GM12878 (cell line): ENCODE measurements around the gene AOPEP. TPM values are rescaled to one million over a fixed set of nuclear protein-coding genes. Genes with fewer than 3 reads are reported as not detected.

Experiments used
- ATAC-seq: fragments of 200-7000 bp; cut with Tn5 transposase; 3 replicates; pipeline ENCODE4 v1.9.1; 2020; ENCODE audit warnings: mild to moderate bottlenecking, moderate library complexity
- BruUV-seq: library from RNA; stranded (reverse); fragments of 400-500 nt; replicated peaks from 2 replicates; lab custom pipeline; 2021; lab: Mats Ljungman, UMichigan
- CTCF ChIA-PET: fragments of 300-600 bp; sonication (Branson Sonifier 250); formaldehyde crosslinking; extraction: SDS; loops from one replicate; lab custom pipeline; 2021; ENCODE audit warnings: inconsistent platforms; lab: Yijun Ruan, JAX
- POLR2A ChIA-PET: fragments of 350-600 bp; formaldehyde crosslinking; extraction: SDS; loops from one replicate; lab custom pipeline; 2021; ENCODE audit warnings: inconsistent platforms; lab: Charles Lee
- RAD21 ChIA-PET: fragments of 300-600 bp; sonication (Branson Sonifier 250); formaldehyde crosslinking; loops from one replicate; lab custom pipeline; 2023; ENCODE audit warnings: antibody characterized with exemption; ENCODE audit not compliant: unreplicated experiment; lab: Charles Lee
- SMC1A ChIA-PET: fragments of 300-600 bp; sonication (Branson Sonifier 250); formaldehyde crosslinking; loops from one replicate; lab custom pipeline; 2023; ENCODE audit not compliant: unreplicated experiment, uncharacterized antibody; lab: Charles Lee
- DNase-seq: peaks from one replicate; pipeline ENCODE4 v3.0.0-alpha.2; 2011; ENCODE audit warnings: low read depth, low spot score
- FAIRE-seq: peaks from 3 replicates; lab custom pipeline; 2011; peaks lifted over from hg19 to GRCh38; lab: Jason Lieb, UNC
- H2AFZ ChIP-seq: 2 replicates; pipeline ENCODE4 v1.6.0; 2011; ENCODE audit warnings: low read depth, low read length, control low read depth; ENCODE audit not compliant: control insufficient read depth
- H3K27ac ChIP-seq: 2 replicates; pipeline ENCODE4 v1.5.1; 2011; ENCODE audit warnings: control low read depth; ENCODE audit not compliant: control insufficient read depth, insufficient read depth
- H3K27me3 ChIP-seq, 2 experiments: replicated peaks in 1 of 2; 2 replicates each; pipeline versions ENCODE4 v1.6.0 to v1.6.1; 2011; ENCODE audit warnings: low read length in 1 of 2; ENCODE audit not compliant: control insufficient read depth in 2 of 2, insufficient read depth in 2 of 2
- H3K36me3 ChIP-seq, 2 experiments: 2 replicates each; pipeline ENCODE4 v1.5.1; 2011; ENCODE audit warnings: low read length in 1 of 2; ENCODE audit not compliant: control insufficient read depth in 2 of 2, insufficient read depth in 2 of 2
- H3K4me1 ChIP-seq: 2 replicates; pipeline ENCODE4 v1.6.1; 2011; ENCODE audit warnings: mild to moderate bottlenecking, low read length, moderate library complexity, mixed read lengths; ENCODE audit not compliant: control insufficient read depth, insufficient read depth
- H3K4me2 ChIP-seq: 2 replicates; pipeline ENCODE4 v1.6.0; 2011; ENCODE audit warnings: control low read depth; ENCODE audit not compliant: control insufficient read depth, insufficient read depth
- H3K4me3 ChIP-seq: fragments of 200-600 bp; sonication (generic); 2 replicates; pipeline ENCODE4 v1.5.1; 2016
- H3K79me2 ChIP-seq: 2 replicates; pipeline ENCODE4 v1.6.0; 2011; ENCODE audit warnings: low read length; ENCODE audit not compliant: control insufficient read depth, insufficient read depth
- H3K9ac ChIP-seq: 2 replicates; pipeline ENCODE4 v1.8.0; 2011; ENCODE audit warnings: low read length, control low read depth, mixed read lengths; ENCODE audit not compliant: control insufficient read depth, insufficient read depth
- H3K9me3 ChIP-seq: replicated peaks from 3 replicates; pipeline ENCODE4 v1.5.1; 2011; ENCODE audit warnings: mild to moderate bottlenecking, low read length; ENCODE audit not compliant: control insufficient read depth, insufficient read depth
- H4K20me1 ChIP-seq: 2 replicates; pipeline ENCODE4 v1.6.0; 2011; ENCODE audit not compliant: control insufficient read depth, insufficient read depth
- EGR1 ChIP-seq, 2 experiments: IDR thresholded peaks; 1 replicate in 1 of 2; 2 replicates in 1 of 2; pipeline ENCODE4 v1.6.1; 2011 to 2012; ENCODE audit warnings: low read depth in 2 of 2, low read length in 2 of 2, borderline replicate concordance in 1 of 2, mild to moderate bottlenecking in 1 of 2, moderate library complexity in 1 of 2
- GABPA ChIP-seq: IDR thresholded peaks from 2 replicates; pipeline ENCODE4 v1.6.1; 2014; ENCODE audit warnings: antibody characterized with exemption, low read depth, mild to moderate bottlenecking, inconsistent platforms
- NR2F1 ChIP-seq: fragments of 450-650 bp; conservative IDR thresholded peaks from 2 replicates; pipeline ENCODE4 v1.6.1; 2017; ENCODE audit warnings: mild to moderate bottlenecking
- NRF1 ChIP-seq: conservative IDR thresholded peaks from 2 replicates; pipeline ENCODE4 v1.6.1; 2011; ENCODE audit warnings: mild to moderate bottlenecking, low read depth, low read length, improper control_type of control experiment
- RELB ChIP-seq: fragments of 450-650 bp; IDR thresholded peaks from 2 replicates; pipeline ENCODE4 v1.6.1; 2017; ENCODE audit warnings: low read depth, mild to moderate bottlenecking, moderate library complexity
- TARDBP ChIP-seq: IDR thresholded peaks from 2 replicates; pipeline ENCODE4 v1.6.1; 2016; ENCODE audit warnings: borderline replicate concordance
- ZBTB4 ChIP-seq: fragments of 450-650 bp; formaldehyde crosslinking; IDR thresholded peaks from 2 replicates; pipeline ENCODE4 v1.4.0; 2022; ENCODE audit warnings: mild to moderate bottlenecking, moderate library complexity
- WGBS: methylation state at CpG from one replicate; pipeline ENCODE4 v1.1.6; 2016; ENCODE audit warnings: low lambda C conversion rate; ENCODE audit not compliant: insufficient replicate concordance, insufficient coverage; ENCODE audit errors: missing lambda C conversion rate; 5-methylcytosine and 5-hydroxymethylcytosine counted together
- in situ Hi-C: fragments of 300-500 bp; cut with MboI; formaldehyde crosslinking; loops from 9 replicates; pipeline ENCODE4 v1.14.3; 2018; ENCODE audit warnings: mixed read lengths
- intact Hi-C: fragments of 100-400 bp; cut with micrococcal nuclease; formaldehyde crosslinking; loops from one replicate; pipeline ENCODE4 v1.14.2; 2022; ENCODE audit not compliant: unreplicated experiment
- polyA plus RNA-seq, 11 experiments: library from polyadenylated mRNA; depleted of rRNA in 4 of 11; unstranded in 6 of 11; stranded (reverse) in 5 of 11; fragments of >200 nt; fragmentation: Nextera tagmentation in 4 of 11; fragmentation: Illumina TruSeq in 1 of 11; extraction: Ambion mirVana in 4 of 11; extraction: Trizol in 1 of 11; gene quantifications; 1 replicate in 1 of 11; 2 replicates in 10 of 11; pipeline versions ENCODE4 v1.2.1 to v1.2.3, GENCODE V29; 2011 to 2016; ENCODE audit warnings: inconsistent platforms in 2 of 11, missing spikeins in 2 of 11, low read depth in 1 of 11
- total RNA-seq, 4 experiments: library from RNA; depleted of rRNA in 3 of 4; stranded (reverse); fragments of >200 nt in 3 of 4; fragmentation: Illumina TruSeq in 1 of 4; extraction: Trizol in 1 of 4; gene quantifications; 2 replicates each; pipeline versions ENCODE4 v1.2.1 to v1.2.3, GENCODE V29; 2013 to 2021

The AOPEP gene
- total and polyA plus RNA-seq, 10 of the 15 experiments (the other 5 are each of a cell fraction or from before 2014, with no cell fraction given): 2.3 to 16.9 (median 10.1) TPM

- H3K4me2 ChIP-seq: no peak overlapping the region
- DNase-seq: no peak
- no peak for ATAC-seq
- H3K79me2 ChIP-seq: no peaks in the 10 kb centered on the region; the same call in 1 of the 2 replicates
- SMC1A ChIA-PET: interaction anchor here (0.9 to 1.4 kb wide), 8 partner anchors 9 to 74 kb away, joined by 3 to 7 read pairs (median 4); no protein-coding TSS in a partner anchor
- intact Hi-C loops (no loop called here), in situ Hi-C loops (no loop called here)
- over 99% methylated on average over 8 of the region's 8 CpGs for WGBS
- no peaks in the 10 kb centered on the region for H3K27me3 ChIP-seq
- H4K20me1 ChIP-seq: no peaks in the 10 kb centered on the region
- H3K4me3 ChIP-seq: no peak overlapping the region
- peaks cover 26% of the 10 kb centered on the region for H3K4me1 ChIP-seq
- TF ChIP-seq RELB: no peak
- no peak for TF ChIP-seq GABPA
- no peak for TF ChIP-seq NRF1
- TF ChIP-seq EGR1 (IDR thresholded peaks at IDR 0.05; ENCODE audit: borderline replicate concordance in 1 of 2, low read depth in 2 of 2, low read length in 2 of 2): no peak
- no peak for TF ChIP-seq ZBTB4 (CRISPR knock-in tag)
- no peak for TF ChIP-seq TARDBP
- TF ChIP-seq NR2F1: no peak
- POLR2A ChIA-PET: interaction anchor here (0.5 to 1.1 kb wide), 3 partner anchors 8 to 423 kb away, joined by 3 read pairs; no protein-coding TSS in a partner anchor
- no peak overlapping the region for H2AFZ ChIP-seq
- BruUV-seq: no TSS peak
- no peaks in the 10 kb centered on the region for H3K9me3 ChIP-seq
- FAIRE-seq: no peak
- CTCF ChIA-PET: interaction anchor here (0.7 to 1.4 kb wide), 5 partner anchors 18 to 167 kb away, joined by 3 to 4 read pairs (median 4); no protein-coding TSS in a partner anchor
- H3K36me3 ChIP-seq: no peaks in the 10 kb centered on the region
- H3K27ac ChIP-seq: no peak overlapping the region
- RAD21 ChIA-PET: no interaction called here
- H3K9ac ChIP-seq: no peak overlapping the region
Observed at GRCh38 chr9:94857791-94858190, 131.3 kb downstream of the AOPEP start.
